ENCODE results near the gene TTC21B.

Gene TTC21B

DNA sequence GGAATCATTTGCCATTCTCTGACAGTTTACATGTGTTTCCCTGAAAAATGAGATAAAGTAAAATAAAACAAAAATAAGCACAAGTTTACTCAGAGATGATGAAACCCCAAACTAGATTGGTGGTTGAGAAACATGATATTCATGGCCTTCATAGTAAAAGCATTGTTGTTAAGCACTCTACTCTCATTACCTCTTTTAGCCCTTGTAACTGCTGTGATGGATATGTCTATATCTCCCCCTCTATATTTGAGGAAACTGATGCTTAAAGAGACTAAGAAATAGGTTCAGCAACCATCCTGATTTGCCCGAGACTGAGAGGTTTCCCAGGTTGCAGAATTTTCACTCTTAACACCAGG, 125.7 kb downstream of the TTC21B start:
- no peak for DNase-seq

DNA sequence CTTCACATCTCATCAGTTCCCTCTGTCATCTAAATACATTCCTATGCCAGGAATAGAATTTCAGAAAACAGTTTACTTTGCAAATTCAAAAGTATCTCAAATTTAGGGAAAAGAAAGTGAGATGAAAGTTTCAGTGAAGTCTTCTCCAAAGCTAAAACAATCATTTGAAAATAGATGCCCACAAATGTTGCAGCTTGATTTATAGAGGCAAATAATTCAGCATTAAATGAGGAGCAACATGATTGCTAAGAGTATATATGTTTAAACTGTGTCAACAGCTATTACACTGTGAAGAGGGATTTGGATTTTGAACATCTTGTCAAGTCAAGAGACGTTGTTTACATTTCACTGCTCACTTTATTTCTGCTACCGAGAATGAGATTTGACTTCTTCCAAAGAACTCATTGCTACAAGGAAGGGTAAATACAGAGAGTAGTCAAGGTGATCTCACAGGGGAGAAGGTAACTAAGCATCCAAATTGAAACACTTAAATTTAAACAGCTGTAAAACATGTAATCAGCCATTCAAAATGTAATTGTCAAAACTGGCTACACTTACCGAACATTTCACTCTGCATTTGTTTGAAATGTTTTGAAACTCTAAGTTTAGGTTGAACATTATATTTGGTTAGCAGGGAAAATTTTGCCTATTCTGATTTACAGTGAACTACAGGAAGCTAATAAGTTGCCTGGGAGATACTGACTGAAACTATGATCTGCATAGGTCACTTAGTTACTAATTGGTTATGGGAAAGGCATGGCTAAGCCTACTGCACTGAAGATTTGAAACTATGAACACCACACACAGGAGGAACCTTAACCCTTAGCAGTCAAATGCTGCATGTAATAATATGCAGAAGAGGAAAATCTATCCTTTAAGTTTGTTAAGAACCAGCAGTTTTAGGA, 126.3 kb downstream of the TTC21B start:
- no peak for DNase-seq

GRCh38 chr2:165825041-165825440, 128.5 kb downstream of the TTC21B start:
- no peak for DNase-seq

All from activated naive CD4-positive, alpha-beta T cell treated with Interleukin-2 at 50 U/mL for 16 hours (primary cell).